BE2C (cell line): ENCODE measurements around the gene SH3RF1.
A peak's percentile ranks its signal among the peaks of the same experiment; 100 is the strongest.

Source experiments
- DNase-seq: peaks from one replicate; pipeline ENCODE4 v3.0.0-alpha.2; 2020
- H3K27me3 ChIP-seq: fragments of 250-450 bp; sonication (Bioruptor Pico); 2 replicates; pipeline ENCODE4 v1.5.1; 2020; ENCODE audit warnings: mild to moderate bottlenecking
- H3K36me3 ChIP-seq: fragments of 250-450 bp; sonication (Bioruptor Pico); 2 replicates; pipeline ENCODE4 v1.5.1; 2020; ENCODE audit warnings: mild to moderate bottlenecking
- H3K4me1 ChIP-seq: fragments of 250-450 bp; sonication (Bioruptor Pico); 2 replicates; pipeline ENCODE4 v1.5.1; 2020
- H3K4me3 ChIP-seq: 2 replicates; pipeline ENCODE4 v1.5.1; 2011; ENCODE audit warnings: low read depth, low read length
- H3K9me3 ChIP-seq: fragments of 250-450 bp; sonication (Bioruptor Pico); 2 replicates; pipeline ENCODE4 v1.5.1; 2020
- CTCF ChIP-seq: IDR thresholded peaks from 2 replicates; pipeline ENCODE4 v1.5.1; 2012; ENCODE audit warnings: mild to moderate bottlenecking, low read depth, low read length

Gene SH3RF1

GRCh38 chr4:169263791-169264392 is 6.9 kb downstream of the SH3RF1 start:
- no peak for TF ChIP-seq CTCF
- Histone ChIP-seq H3K4me1 (peaks cover 7% of the 10 kb centered on the region; the same call in 1 of the 2 replicates), H3K27me3 (no peaks in the 10 kb centered on the region), H3K9me3 (no peaks in the 10 kb centered on the region), H3K36me3 (peaks cover 22% of the 10 kb centered on the region), H3K4me3 (no peak overlapping the region)
- DNase-seq, result peak; percentile 13

GRCh38 chr4:169260217-169260866 is 10.4 kb downstream of the SH3RF1 start:
- no peak for DNase-seq

GRCh38 chr4:169259271-169259670 is 11.5 kb downstream of the SH3RF1 start:
- no peak for DNase-seq
- H3K4me1 ChIP-seq, result peaks cover 33% of the 10 kb centered on the region
- no peaks in the 10 kb centered on the region for H3K9me3 ChIP-seq
- H3K27me3 ChIP-seq, result no peaks in the 10 kb centered on the region
- no peak for TF ChIP-seq CTCF
- H3K4me3 ChIP-seq, result no peak overlapping the region
- H3K36me3 ChIP-seq, result peaks cover 12% of the 10 kb centered on the region

More at GRCh38 chr4:169260217-169260866, 10.4 kb downstream of the SH3RF1 start:
- no peaks in the 10 kb centered on the region for H3K27me3 ChIP-seq
- no peaks in the 10 kb centered on the region for H3K9me3 ChIP-seq
- H3K4me3 ChIP-seq, result no peak overlapping the region
- no peak for TF ChIP-seq CTCF
- peaks cover 24% of the 10 kb centered on the region for H3K4me1 ChIP-seq
- H3K36me3 ChIP-seq, result peaks cover 19% of the 10 kb centered on the region

- no peak for DNase-seq
- no peaks in the 10 kb centered on the region for H3K27me3 ChIP-seq
- no peaks in the 10 kb centered on the region for H3K9me3 ChIP-seq
- no peak overlapping the region for H3K4me3 ChIP-seq
- H3K36me3 ChIP-seq, result peaks cover 3% of the 10 kb centered on the region; the same call in 1 of the 2 replicates
- peaks cover 43% of the 10 kb centered on the region for H3K4me1 ChIP-seq
- TF ChIP-seq CTCF, result no peak
These were observed 12.6 kb downstream of the SH3RF1 start for GRCh38 chr4:169258141-169258540.

- Histone ChIP-seq H3K4me3 (no peak overlapping the region), H3K27me3 (no peaks in the 10 kb centered on the region), H3K36me3 (peaks cover under 1% of the 10 kb centered on the region; the same call in 1 of the 2 replicates), H3K9me3 (no peaks in the 10 kb centered on the region), H3K4me1 (peaks cover 53% of the 10 kb centered on the region)
- TF ChIP-seq CTCF, result no peak
- no peak for DNase-seq
These were observed 13.6 kb downstream of the SH3RF1 start for GRCh38 chr4:169256856-169257761.
